Measurements from ENCODE around the gene CPM. TPM values are rescaled to one million over a fixed set of nuclear protein-coding genes. Genes with fewer than 3 reads are reported as not detected.

Gene CPM
- total RNA-seq, 2 experiments from 2014 or later = 3.8 to 13.0 TPM

- peak overlapping the region; percentile 42 for H3K4me2 ChIP-seq (ENCODE audit: low read length)
- no peaks in the 10 kb centered on the region for H4K20me1 ChIP-seq (ENCODE audit: insufficient read depth, low read length)
- DNase-seq (ENCODE audit: low spot score) = no peak
- peak overlapping the region; percentile 89 for H3K27ac ChIP-seq (ENCODE audit: low read depth, low read length, poor library complexity, severe bottlenecking)
- no TSS peak for BruUV-seq (replicated peaks)
- POLR2A ChIA-PET = interaction anchor here (8.6 kb wide), 1 partner anchor 12 kb away, joined by 81 read pairs; no protein-coding TSS in a partner anchor
- no peaks in the 10 kb centered on the region; the same call in 1 of the 2 replicates for H3K9me3 ChIP-seq (ENCODE audit: low read length)
- H3K4me3 ChIP-seq (ENCODE audit: low read depth, low read length, poor library complexity, severe bottlenecking) = no peak overlapping the region
- H2AFZ ChIP-seq (ENCODE audit: low read length) = peak overlapping the region; percentile 79; the same call in 1 of the 2 replicates
- intact Hi-C loops (cut with micrococcal nuclease; ENCODE audit: unreplicated experiment) = no loop called here
- H3K79me2 ChIP-seq (ENCODE audit: insufficient read depth, low read depth, low read length) = no peaks in the 10 kb centered on the region
- CTCF ChIA-PET (ENCODE audit: unreplicated experiment) = interaction anchor here (0.5 kb wide), 1 partner anchor 14 kb away, joined by 3 read pairs; no protein-coding TSS in a partner anchor
- H3K4me1 ChIP-seq (ENCODE audit: insufficient read depth, low read length, poor library complexity, severe bottlenecking) = peaks cover 77% of the 10 kb centered on the region
- TF ChIP-seq CTCF (conservative IDR thresholded peaks at IDR 0.05; ENCODE audit: low read length) (no peak), EZH2phosphoT487 (IDR thresholded peaks at IDR 0.05; ENCODE audit: borderline replicate concordance, low read depth, low read length) (no peak)
- no peaks in the 10 kb centered on the region; the same call in 1 of the 2 replicates for H3K36me3 ChIP-seq (ENCODE audit: insufficient read depth, low read length)
- H3K9me2 ChIP-seq (ENCODE audit: insufficient read depth, low read length) = no peaks in the 10 kb centered on the region
Measured at GRCh38 chr12:68890701-68891113, 42.3 kb downstream of the CPM start.

- BruUV-seq (replicated peaks) = no TSS peak
- H3K27ac ChIP-seq (ENCODE audit: low read depth, low read length, poor library complexity, severe bottlenecking) = peak overlapping the region; percentile 89
- no peaks in the 10 kb centered on the region for H3K9me3 ChIP-seq (ENCODE audit: low read length)
- POLR2A ChIA-PET = interaction anchor here (0.7 to 8.6 kb wide), 4 partner anchors 8 to 180 kb away, joined by 4 to 81 read pairs (median 14); no protein-coding TSS in a partner anchor
- DNase-seq (ENCODE audit: low spot score) = no peak
- no peaks in the 10 kb centered on the region for H4K20me1 ChIP-seq (ENCODE audit: insufficient read depth, low read length)
- CTCF ChIA-PET (ENCODE audit: unreplicated experiment) = no interaction called here
- no peak overlapping the region for H3K4me3 ChIP-seq (ENCODE audit: low read depth, low read length, poor library complexity, severe bottlenecking)
- H3K36me3 ChIP-seq (ENCODE audit: insufficient read depth, low read length) = no peaks in the 10 kb centered on the region
- H3K9me2 ChIP-seq (ENCODE audit: insufficient read depth, low read length) = no peaks in the 10 kb centered on the region
- TF ChIP-seq CTCF (conservative IDR thresholded peaks at IDR 0.05; ENCODE audit: low read length) = no peak
- no peak for TF ChIP-seq EZH2phosphoT487 (IDR thresholded peaks at IDR 0.05; ENCODE audit: borderline replicate concordance, low read depth, low read length)
- H3K4me2 ChIP-seq (ENCODE audit: low read length) = peak overlapping the region; percentile 42; the same call in 1 of the 2 replicates
- peak overlapping the region; percentile 43 for H2AFZ ChIP-seq (ENCODE audit: low read length)
- no peaks in the 10 kb centered on the region for H3K79me2 ChIP-seq (ENCODE audit: insufficient read depth, low read depth, low read length)
- H3K4me1 ChIP-seq (ENCODE audit: insufficient read depth, low read length, poor library complexity, severe bottlenecking) = peaks cover 90% of the 10 kb centered on the region
- intact Hi-C loops (cut with micrococcal nuclease; ENCODE audit: unreplicated experiment) = loop anchor here (2.0 to 5.0 kb wide), 2 partner anchors 44 to 79 kb away; partner anchors contain the start of genes CPM and MDM2
Measured at GRCh38 chr12:68888243-68888642, 44.7 kb downstream of the CPM start.

- TF ChIP-seq EZH2phosphoT487 (IDR thresholded peaks at IDR 0.05; ENCODE audit: borderline replicate concordance, low read depth, low read length) = no peak
- TF ChIP-seq CTCF (conservative IDR thresholded peaks at IDR 0.05; ENCODE audit: low read length) = no peak
- Histone ChIP-seq H3K4me1 (ENCODE audit: insufficient read depth, low read length, poor library complexity, severe bottlenecking) (peaks cover 90% of the 10 kb centered on the region), H3K9me3 (ENCODE audit: low read length) (no peaks in the 10 kb centered on the region), H3K9me2 (ENCODE audit: insufficient read depth, low read length) (no peaks in the 10 kb centered on the region), H2AFZ (ENCODE audit: low read length) (peak overlapping the region; percentile 43; the same call in 1 of the 2 replicates), H3K4me3 (ENCODE audit: low read depth, low read length, poor library complexity, severe bottlenecking) (no peak overlapping the region), H3K79me2 (ENCODE audit: insufficient read depth, low read depth, low read length) (no peaks in the 10 kb centered on the region), H3K36me3 (ENCODE audit: insufficient read depth, low read length) (no peaks in the 10 kb centered on the region), H3K4me2 (ENCODE audit: low read length) (0 out of 2 replicates have a peak overlapping the region, but pooled peaks have one; percentile 14), H3K27ac (ENCODE audit: low read depth, low read length, poor library complexity, severe bottlenecking) (peak overlapping the region; percentile 89), H4K20me1 (ENCODE audit: insufficient read depth, low read length) (no peaks in the 10 kb centered on the region)
- BruUV-seq (replicated peaks) = no TSS peak
- ChIA-PET CTCF (ENCODE audit: unreplicated experiment) (no interaction called here), POLR2A (interaction anchor here (2.1 to 8.6 kb wide), 3 partner anchors 8 to 15 kb away, joined by 13 to 81 read pairs (median 14); no protein-coding TSS in a partner anchor)
- intact Hi-C loops (cut with micrococcal nuclease; ENCODE audit: unreplicated experiment) = loop anchor here (2.0 to 5.0 kb wide), 2 partner anchors 45 to 79 kb away; partner anchors contain the start of genes CPM and MDM2
- DNase-seq (ENCODE audit: low spot score) = no peak
Measured at GRCh38 chr12:68887641-68888040, 45.3 kb downstream of the CPM start.
